PC-3 (cell line): ENCODE data around the gene GCDH. TPM values are rescaled to one million over a fixed set of nuclear protein-coding genes. Genes with fewer than 3 reads are reported as not detected.

Experiments
- ATAC-seq: fragments of 200-7000 bp; cut with Tn5 transposase; 2 replicates; pipeline ENCODE4 v1.9.1; 2020; ENCODE audit warnings: mild to moderate bottlenecking, moderate library complexity
- Bru-seq: library from RNA; stranded (reverse); fragments of 400-500 nt; gene quantifications from one replicate; lab custom pipeline; 2021; lab: Mats Ljungman, UMichigan
- BruChase-seq, 2 experiments: library from RNA; stranded (reverse); fragments of 400-500 nt; gene quantifications; one replicate each; lab custom pipeline; 2021; lab: Mats Ljungman, UMichigan
- BruUV-seq: library from RNA; stranded (reverse); fragments of 400-500 nt; replicated peaks from 2 replicates; lab custom pipeline; 2021; lab: Mats Ljungman, UMichigan
- CTCF ChIA-PET: fragments of 300-600 bp; sonication (Branson Sonifier 250); formaldehyde crosslinking; loops from one replicate; lab custom pipeline; 2022; ENCODE audit warnings: antibody characterized with exemption; lab: Charles Lee
- POLR2A ChIA-PET: fragments of 300-600 bp; sonication (Branson Sonifier 250); formaldehyde crosslinking; loops from one replicate; lab custom pipeline; 2022; ENCODE audit warnings: antibody characterized with exemption; ENCODE audit not compliant: unreplicated experiment; lab: Charles Lee
- DNase-seq: peaks from one replicate; pipeline ENCODE4 v3.0.0-alpha.2; 2015
- H2AFZ ChIP-seq: fragments of 300-600 bp; sonication (generic); 2 replicates; pipeline ENCODE4 v1.6.0; 2016; ENCODE audit warnings: antibody characterized with exemption, low read length
- H3F3A ChIP-seq: fragments of 300-600 bp; sonication (generic); one replicate; pipeline ENCODE4 v1.6.0; 2017; ENCODE audit warnings: antibody characterized with exemption, low read length, control low read depth, mild to moderate bottlenecking; ENCODE audit not compliant: unreplicated experiment
- H3K27ac ChIP-seq: fragments of 300-600 bp; sonication (generic); 2 replicates; pipeline ENCODE4 v1.5.1; 2016; ENCODE audit warnings: mild to moderate bottlenecking, low read length
- H3K27me3 ChIP-seq: fragments of 300-600 bp; sonication (generic); 2 replicates; pipeline ENCODE4 v1.6.1; 2016; ENCODE audit warnings: low read length, mixed read lengths
- H3K36me3 ChIP-seq: fragments of 300-600 bp; sonication (generic); 2 replicates; pipeline ENCODE4 v1.6.1; 2016; ENCODE audit warnings: low read depth, mixed run types, low read length, mixed read lengths
- H3K4me1 ChIP-seq: fragments of 300-600 bp; sonication (generic); 2 replicates; pipeline ENCODE4 v1.5.1; 2016; ENCODE audit warnings: low read length; ENCODE audit not compliant: insufficient read depth
- H3K4me2 ChIP-seq: fragments of 300-600 bp; sonication (generic); 2 replicates; pipeline ENCODE4 v1.6.0; 2016; ENCODE audit warnings: low read length
- H3K4me3 ChIP-seq: fragments of 300-600 bp; sonication (generic); 2 replicates; pipeline ENCODE4 v1.5.1; 2016; ENCODE audit warnings: mild to moderate bottlenecking, low read length, mixed read lengths
- H3K79me2 ChIP-seq: fragments of 300-600 bp; sonication (generic); 2 replicates; pipeline ENCODE4 v1.6.1; 2017; ENCODE audit warnings: low read length, mixed read lengths
- H3K9ac ChIP-seq: fragments of 300-600 bp; sonication (generic); 2 replicates; pipeline ENCODE4 v1.6.0; 2016; ENCODE audit warnings: mild to moderate bottlenecking, low read length
- H3K9me2 ChIP-seq: fragments of 300-600 bp; sonication (generic); replicated peaks from 2 replicates; pipeline ENCODE4 v1.6.1; 2016; ENCODE audit warnings: mixed run types, low read length, mixed read lengths
- H3K9me3 ChIP-seq: fragments of 300-600 bp; sonication (generic); 2 replicates; pipeline ENCODE4 v1.6.1; 2016; ENCODE audit warnings: low read length, mixed read lengths
- H4K20me1 ChIP-seq: fragments of 300-600 bp; sonication (generic); 2 replicates; pipeline ENCODE4 v1.6.1; 2016; ENCODE audit warnings: low read length, mixed read lengths
- EZH2 ChIP-seq: fragments of 300-600 bp; sonication (generic); IDR thresholded peaks from one replicate; pipeline ENCODE4 v1.6.1; 2017; ENCODE audit warnings: antibody characterized with exemption, mild to moderate bottlenecking, low read length; ENCODE audit not compliant: unreplicated experiment
- EZH2phosphoT487 ChIP-seq: fragments of 300-600 bp; sonication (generic); IDR thresholded peaks from 2 replicates; pipeline ENCODE4 v1.6.1; 2018; ENCODE audit warnings: mild to moderate bottlenecking, antibody characterized with exemption, low read length, borderline replicate concordance
- intact Hi-C: fragments of 100-400 bp; cut with micrococcal nuclease; formaldehyde crosslinking; loops from 2 replicates; pipeline ENCODE4 v1.9.0; 2023
- long read RNA-seq: library from polyadenylated mRNA; unstranded; transcript quantifications from one replicate; pipeline ENCODE4 v2.0.0, GENCODE V29; 2021; ENCODE audit not compliant: unreplicated experiment
- total RNA-seq: library from RNA; depleted of rRNA; stranded (reverse); fragments of >200 nt; gene quantifications from 2 replicates; pipeline ENCODE4 v1.2.3, GENCODE V29; 2014; rRNA removed
- TF ChIP-seq, protein P1 (sequence below): fragments of 300-600 bp; sonication (generic); conservative IDR thresholded peaks from 2 replicates; pipeline ENCODE4 v1.5.1; 2017; ENCODE audit warnings: antibody characterized with exemption, low read depth, mild to moderate bottlenecking, low read length

The GCDH gene
- 37.4 and 38.6 TPM in 2 replicates for total RNA-seq
- percentile 72 among the genes with signal in this experiment for Bru-seq, nascent RNA
- BruChase-seq, experiment 1, labeled RNA remaining after a 6-hour chase: percentile 75 among the genes with signal in this experiment
- percentile 76 among the genes with signal in this experiment for BruChase-seq, experiment 2, labeled RNA remaining after a 2-hour chase
- long read RNA-seq, transcript GCDH-201 (12 exons, 1,956 nt): major isoform, 19 of 43 reads
- long read RNA-seq, partial matches to known transcripts: 12 of 43 reads
- long read RNA-seq, other reads (novel, unspliced or antisense): 10 of 43 reads

DNA sequence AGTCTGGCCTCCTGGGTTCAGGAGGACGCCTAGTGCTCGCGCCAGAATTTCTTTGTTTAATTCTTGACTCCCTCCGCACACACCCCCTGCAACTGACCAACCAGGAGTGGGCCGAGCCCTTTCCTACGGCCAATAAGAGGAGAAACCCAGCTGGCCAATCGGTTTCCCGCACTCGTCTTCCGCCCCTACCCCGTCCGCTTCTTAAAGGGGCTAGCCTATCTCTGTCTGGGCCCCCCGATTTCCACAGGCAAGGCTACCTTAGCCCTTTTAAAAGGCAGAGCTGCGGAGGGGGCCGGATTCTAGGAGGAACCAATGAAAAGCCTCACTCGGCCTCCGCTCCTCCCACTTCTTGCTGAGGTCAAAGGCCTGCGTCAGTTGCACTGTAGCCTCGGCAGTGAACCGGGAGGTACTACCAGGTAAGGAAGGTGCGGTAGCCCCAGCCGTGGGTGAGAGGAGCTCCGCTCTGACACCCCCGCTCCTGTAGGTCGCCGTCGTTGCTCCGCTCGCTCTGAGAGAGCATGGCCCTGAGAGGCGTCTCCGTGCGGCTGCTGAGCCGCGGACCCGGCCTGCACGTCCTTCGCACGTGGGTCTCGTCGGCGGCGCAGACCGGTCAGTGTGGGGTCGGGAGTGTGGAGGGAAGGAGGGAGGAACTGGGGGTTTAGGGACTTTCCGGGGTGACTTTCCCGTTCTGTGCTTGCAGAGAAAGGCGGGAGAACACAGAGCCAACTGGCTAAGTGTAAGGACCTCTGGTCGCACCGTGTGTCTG lies at the start of gene GCDH:
Gene GCDH, plus strand, starts transcription at position 374 of the 766 bp plus-strand sequence. Its CDS starts 145 bp downstream, at position 519.
- H3K9me2 ChIP-seq: no peaks in the 10 kb centered on the region
- H3K9me3 ChIP-seq: no peaks in the 10 kb centered on the region
- BruUV-seq: TSS peak; percentile 64
- H4K20me1 ChIP-seq: no peaks in the 10 kb centered on the region
- peak within 1 kb of the TSS; percentile 99 for H3K4me2 ChIP-seq
- DNase-seq (peak; percentile 100), ATAC-seq (peak; percentile 98)
- ChIA-PET CTCF (interaction anchor here (0.5 to 0.6 kb wide), 3 partner anchors 19 to 55 kb away, joined by 5 to 7 read pairs (median 6); no protein-coding TSS in a partner anchor), POLR2A (interaction anchor here (0.6 to 0.7 kb wide), 2 partner anchors 30 to 169 kb away, joined by 3 to 4 read pairs; no protein-coding TSS in a partner anchor)
- H3K27me3 ChIP-seq: no peaks in the 10 kb centered on the region
- H3K79me2 ChIP-seq: peaks cover 11% of the 10 kb centered on the region
- H3K4me3 ChIP-seq: peak within 1 kb of the TSS; percentile 80
- peak within 1 kb of the TSS; percentile 71 for H2AFZ ChIP-seq
- no peak for TF ChIP-seq EZH2phosphoT487
- TF ChIP-seq EZH2: no peak
- TF ChIP-seq, protein P1, sequence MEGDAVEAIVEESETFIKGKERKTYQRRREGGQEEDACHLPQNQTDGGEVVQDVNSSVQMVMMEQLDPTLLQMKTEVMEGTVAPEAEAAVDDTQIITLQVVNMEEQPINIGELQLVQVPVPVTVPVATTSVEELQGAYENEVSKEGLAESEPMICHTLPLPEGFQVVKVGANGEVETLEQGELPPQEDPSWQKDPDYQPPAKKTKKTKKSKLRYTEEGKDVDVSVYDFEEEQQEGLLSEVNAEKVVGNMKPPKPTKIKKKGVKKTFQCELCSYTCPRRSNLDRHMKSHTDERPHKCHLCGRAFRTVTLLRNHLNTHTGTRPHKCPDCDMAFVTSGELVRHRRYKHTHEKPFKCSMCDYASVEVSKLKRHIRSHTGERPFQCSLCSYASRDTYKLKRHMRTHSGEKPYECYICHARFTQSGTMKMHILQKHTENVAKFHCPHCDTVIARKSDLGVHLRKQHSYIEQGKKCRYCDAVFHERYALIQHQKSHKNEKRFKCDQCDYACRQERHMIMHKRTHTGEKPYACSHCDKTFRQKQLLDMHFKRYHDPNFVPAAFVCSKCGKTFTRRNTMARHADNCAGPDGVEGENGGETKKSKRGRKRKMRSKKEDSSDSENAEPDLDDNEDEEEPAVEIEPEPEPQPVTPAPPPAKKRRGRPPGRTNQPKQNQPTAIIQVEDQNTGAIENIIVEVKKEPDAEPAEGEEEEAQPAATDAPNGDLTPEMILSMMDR: no peak
- peaks cover 7% of the 10 kb centered on the region for H3K4me1 ChIP-seq
- H3F3A ChIP-seq: no peaks in the 10 kb centered on the region
- H3K36me3 ChIP-seq: peaks cover 7% of the 10 kb centered on the region; the same call in 1 of the 2 replicates
- peak within 1 kb of the TSS; percentile 48 for H3K9ac ChIP-seq
- intact Hi-C loops: no loop called here
- no peak within 1 kb of the TSS for H3K27ac ChIP-seq

DNA sequence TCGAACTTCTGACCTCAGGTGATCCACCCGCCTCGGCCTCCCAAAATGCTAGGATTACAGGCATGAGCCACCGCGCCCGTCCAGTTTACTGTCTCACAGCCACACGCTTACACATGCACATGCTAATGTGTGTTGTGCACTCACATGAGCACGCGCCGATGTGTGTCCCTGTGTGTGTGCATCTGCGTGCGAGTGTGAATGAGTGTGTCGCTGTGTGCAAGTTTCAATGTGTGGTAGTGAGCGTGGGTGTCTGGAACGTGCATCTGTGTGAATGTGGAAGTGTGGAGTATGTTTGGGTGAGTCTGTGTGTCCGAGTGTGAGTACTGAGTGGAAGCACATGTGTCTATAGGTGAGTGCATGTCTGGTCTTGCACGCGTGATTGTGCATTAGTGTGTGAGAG lies 48.4 kb upstream of the GCDH start:
- Histone ChIP-seq H3F3A (peaks cover 9% of the 10 kb centered on the region), H3K27ac (no peak overlapping the region), H2AFZ (no peak overlapping the region), H3K4me2 (no peak overlapping the region), H3K4me1 (peaks cover 24% of the 10 kb centered on the region), H3K79me2 (peaks cover 4% of the 10 kb centered on the region), H4K20me1 (0 out of 2 replicates have a peak, but pooled peaks cover 4% of the 10 kb centered on the region), H3K9me3 (no peaks in the 10 kb centered on the region), H3K9ac (no peak overlapping the region), H3K36me3 (no peaks in the 10 kb centered on the region), H3K4me3 (no peak overlapping the region), H3K27me3 (no peaks in the 10 kb centered on the region), H3K9me2 (no peaks in the 10 kb centered on the region)
- BruUV-seq: no TSS peak
- ChIA-PET CTCF (no interaction called here), POLR2A (no interaction called here)
- DNase-seq (no peak), ATAC-seq (no peak)
- intact Hi-C loops: no loop called here
- no peak for TF ChIP-seq EZH2phosphoT487
- TF ChIP-seq EZH2: no peak
- TF ChIP-seq, protein P1: no peak
